Limb (tissue), 2 donors: ENCODE results near the gene UPF3A.
"Not testable (repeated sequence)": the region's sequence is repeated elsewhere in the genome, so short reads cannot be mapped to it uniquely, and the experiment has no call there.

Experiments used
- DNase-seq, 2 donors: peaks; one replicate each; pipeline ENCODE4 v3.0.0-alpha.2; 2016; ENCODE audit errors: extremely low spot score in 2 of 2

Gene UPF3A

GRCh38 chr13:114281351-114282040 is at the start of gene UPF3A:
Gene UPF3A (plus strand): TSS chr13:114281601. CDS start chr13:114281640, 39 bp downstream.
- DNase-seq = peak; percentile 87 to 97

- no peak for DNase-seq
These were observed 49.5 kb upstream of the UPF3A start for GRCh38 chr13:114231886-114232285.

GRCh38 chr13:114234266-114234644 is 47.1 kb upstream of the UPF3A start:
- DNase-seq = no peak

- DNase-seq = peak; percentile 88 to 95
These were observed 46.6 kb upstream of the UPF3A start, which contains the start of gene CDC16 for GRCh38 chr13:114234645-114235421. Gene CDC16 (plus strand): TSS chr13:114234897. CDS start chr13:114235085, 188 bp downstream.

- no peak for DNase-seq
These were observed 45.7 kb upstream of the UPF3A start for GRCh38 chr13:114235697-114236096.

- no peak for DNase-seq
These were observed 45.2 kb upstream of the UPF3A start for GRCh38 chr13:114236227-114236626.

DNA sequence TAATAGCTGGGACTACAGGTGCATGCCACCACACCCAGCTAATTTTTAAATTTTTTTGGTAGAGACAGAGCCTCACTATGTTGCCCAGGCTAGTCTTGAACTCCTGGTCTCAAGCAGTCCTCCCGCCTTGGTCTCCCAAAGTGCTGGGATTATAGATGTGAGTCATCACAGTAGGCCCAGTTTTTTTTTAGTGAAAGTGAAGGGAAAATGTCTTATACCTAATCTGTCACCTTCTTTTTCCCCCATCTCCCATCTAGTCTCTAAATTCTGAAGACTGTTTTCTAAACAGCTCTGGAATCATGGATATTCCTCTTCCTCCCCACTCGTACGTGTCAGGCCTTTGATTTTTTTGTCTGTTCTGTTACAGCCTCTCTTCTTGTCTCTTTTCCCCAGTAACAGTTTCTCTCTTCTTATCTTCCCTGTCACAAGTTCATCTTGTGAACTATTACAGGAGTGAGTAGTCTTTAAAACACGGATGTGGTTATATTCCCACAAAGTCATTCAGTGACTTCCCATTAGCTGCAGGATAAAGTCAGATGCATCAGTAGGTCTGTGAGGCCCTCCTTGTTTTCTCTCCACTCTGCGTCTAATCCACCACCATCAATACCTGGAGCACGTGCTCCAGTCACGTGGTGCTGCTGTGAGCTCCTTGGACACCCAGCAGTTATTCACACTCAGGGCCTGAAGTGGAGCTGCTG is 43.8 kb upstream of the UPF3A start:
- no peak for DNase-seq

DNA sequence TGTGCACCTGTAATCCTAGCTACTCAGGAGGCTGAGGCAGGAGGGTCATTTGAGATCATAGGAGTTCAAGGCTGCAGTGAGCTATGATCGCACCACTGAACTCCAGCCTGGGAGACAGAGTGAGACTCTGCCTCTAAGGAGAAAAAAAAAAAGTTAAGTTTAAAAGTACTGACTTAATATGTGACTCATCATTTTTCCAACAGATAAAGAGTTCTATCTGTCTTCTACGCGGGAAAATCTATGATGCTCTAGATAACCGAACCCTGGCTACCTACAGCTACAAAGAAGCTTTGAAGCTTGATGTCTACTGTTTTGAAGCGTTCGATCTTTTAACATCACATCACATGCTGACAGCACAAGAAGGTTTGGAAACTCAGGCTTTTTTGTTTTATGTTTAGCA is 39.5 kb upstream of the UPF3A start:
- DNase-seq = no peak

GRCh38 chr13:114243971-114244370 is 37.4 kb upstream of the UPF3A start:
- no peak for DNase-seq

DNA sequence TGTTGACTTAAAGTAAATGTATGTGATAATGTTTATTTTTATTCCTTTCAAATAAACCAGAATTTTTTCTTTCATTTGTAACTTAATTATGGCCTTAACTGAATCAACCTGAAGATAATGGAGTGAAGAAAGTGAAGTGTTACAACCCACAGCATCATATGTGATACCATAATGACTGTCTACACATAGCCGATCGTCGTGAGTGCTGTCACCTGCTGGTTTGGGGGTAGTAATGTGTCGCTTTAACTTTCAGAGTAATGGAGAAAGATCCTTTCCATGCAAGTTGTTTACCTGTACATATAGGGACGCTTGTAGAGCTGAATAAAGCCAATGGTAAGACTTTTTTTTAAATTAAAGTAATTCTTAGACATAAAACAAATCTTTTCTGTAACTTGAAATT is 36.8 kb upstream of the UPF3A start:
- no peak for DNase-seq

DNA sequence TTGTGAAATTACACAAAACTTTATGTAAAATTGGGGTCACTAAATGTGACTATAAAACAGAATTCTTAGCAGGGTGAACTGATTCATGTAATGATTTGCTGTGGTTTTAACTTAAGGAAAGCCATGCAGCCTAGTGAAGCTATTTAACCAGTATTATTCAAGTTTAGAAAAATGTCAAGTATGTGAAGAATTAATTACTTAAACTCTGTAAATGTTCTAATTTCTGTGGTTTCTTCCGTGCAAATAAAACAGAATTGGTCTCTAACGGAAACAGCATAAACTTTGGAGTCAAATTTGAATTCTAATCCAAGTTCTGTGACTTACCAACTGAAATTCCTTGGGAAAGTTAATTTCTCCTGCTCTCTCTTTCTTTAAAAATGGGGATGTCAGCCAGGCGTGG is 33.4 kb upstream of the UPF3A start:
- no peak for DNase-seq

DNA sequence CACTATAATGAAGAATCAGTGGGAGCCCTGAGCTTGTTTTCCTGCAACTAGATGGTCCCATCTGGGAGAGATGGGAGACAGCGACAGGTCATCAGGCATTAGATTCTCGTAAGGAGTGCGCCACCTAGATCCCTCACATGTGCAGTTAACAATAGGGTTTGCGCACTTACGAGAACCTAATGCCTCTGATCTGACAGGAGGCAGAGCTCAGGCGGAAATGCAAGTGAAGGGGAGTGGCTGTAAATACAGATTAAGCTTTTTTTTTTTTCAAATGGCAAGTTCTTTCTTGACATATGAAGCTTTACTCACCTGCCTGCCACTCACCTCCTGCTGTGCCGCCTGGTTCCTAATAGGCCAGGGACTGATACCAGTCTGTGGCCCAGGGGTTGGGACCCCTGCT is 32.3 kb upstream of the UPF3A start:
- no peak for DNase-seq

DNA sequence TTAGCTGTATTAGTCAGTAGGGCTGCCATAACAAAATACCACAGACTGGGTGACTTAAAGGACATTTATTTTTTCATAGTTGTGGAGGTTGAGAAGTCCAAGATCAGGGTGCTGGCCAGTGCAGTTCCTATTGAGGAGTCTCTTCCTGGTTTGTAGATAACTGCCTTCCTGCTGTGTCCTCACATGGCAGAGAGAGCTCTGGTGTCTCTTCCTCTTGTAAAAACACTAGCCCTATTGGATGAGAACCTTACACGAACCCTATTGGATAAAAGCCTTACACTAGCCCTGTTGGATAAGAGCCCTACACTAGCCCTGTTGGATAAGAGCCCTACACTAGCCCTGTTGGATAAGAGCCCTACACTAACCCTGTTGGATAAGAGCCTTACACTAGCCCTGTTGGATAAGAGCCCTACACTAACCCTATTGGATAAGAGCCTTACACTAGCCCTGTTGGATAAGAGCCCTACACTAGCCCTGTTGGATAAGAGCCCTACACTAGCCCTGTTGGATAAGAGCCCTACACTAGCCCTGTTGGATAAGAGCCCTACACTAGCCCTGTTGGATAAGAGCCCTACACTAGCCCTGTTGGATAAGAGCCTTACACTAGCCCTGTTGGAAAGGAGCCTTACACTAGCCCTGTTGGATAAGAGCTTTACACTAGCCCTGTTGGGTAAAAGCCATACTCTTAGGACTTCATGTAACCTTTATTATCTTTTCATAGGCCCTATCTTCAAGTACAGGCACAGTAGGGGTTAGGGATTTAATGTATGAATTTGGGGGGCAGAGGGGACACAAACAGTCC is 29.6 kb upstream of the UPF3A start:
- not testable (repeated sequence) for DNase-seq

DNA sequence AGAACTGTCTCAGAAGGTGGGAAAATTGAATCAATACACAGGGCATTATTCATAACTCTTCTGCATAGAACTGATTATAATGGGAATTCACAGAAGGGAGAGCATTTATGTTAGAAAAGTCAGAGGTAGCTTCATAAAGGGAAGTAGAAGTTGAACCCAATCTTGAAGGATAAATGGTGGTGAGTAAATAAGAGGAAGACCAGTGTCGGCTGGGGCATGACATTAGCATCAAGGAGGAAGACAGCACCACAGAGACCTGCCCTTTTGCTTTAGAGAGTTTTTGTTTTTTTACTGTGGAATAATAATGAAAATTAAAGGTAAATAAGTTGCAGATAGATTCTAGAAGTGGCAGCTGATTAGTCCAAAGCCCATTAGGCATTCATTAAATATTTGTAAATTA is 24.9 kb upstream of the UPF3A start:
- DNase-seq = no peak

DNA sequence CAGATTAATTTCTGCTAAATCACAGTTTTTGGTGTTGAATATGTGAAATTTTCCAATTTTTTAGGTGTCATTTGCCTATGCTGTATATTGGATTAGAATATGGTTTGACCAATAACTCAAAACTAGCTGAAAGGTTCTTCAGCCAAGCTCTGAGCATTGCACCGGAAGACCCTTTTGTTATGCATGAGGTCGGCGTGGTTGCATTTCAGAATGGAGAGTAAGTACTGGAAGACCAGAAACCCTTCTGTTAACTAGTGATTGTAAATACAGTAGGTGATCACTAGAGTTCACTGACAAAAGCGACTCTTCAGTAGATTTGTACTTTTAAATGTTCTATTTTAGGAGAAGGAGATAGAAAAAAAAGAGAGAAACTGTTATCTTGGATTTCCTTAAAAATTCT is 24.4 kb upstream of the UPF3A start:
- no peak for DNase-seq

DNA sequence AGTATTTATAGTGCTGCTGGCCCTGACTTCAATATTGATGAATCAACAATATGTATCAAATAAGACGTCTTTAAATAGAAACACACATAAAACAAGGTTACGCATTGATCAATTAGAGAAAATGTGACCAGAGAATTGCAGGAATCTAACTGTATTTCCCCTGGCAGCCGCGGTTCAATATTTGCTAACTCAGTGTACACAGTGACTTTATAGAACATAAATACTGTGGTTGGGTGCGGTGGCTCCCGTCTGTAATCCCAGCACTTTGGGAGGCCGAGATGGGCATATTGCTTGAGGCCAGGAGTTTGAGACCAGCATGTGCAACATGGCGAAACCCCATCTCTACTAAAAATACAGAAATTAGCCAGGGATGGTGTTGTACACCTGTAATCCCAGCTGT is 22.8 kb upstream of the UPF3A start:
- no peak for DNase-seq

- no peak for DNase-seq
These were observed 22.0 kb upstream of the UPF3A start for GRCh38 chr13:114259374-114259773.

- DNase-seq = no peak
These were observed 21.4 kb upstream of the UPF3A start for GRCh38 chr13:114259974-114260373.

DNA sequence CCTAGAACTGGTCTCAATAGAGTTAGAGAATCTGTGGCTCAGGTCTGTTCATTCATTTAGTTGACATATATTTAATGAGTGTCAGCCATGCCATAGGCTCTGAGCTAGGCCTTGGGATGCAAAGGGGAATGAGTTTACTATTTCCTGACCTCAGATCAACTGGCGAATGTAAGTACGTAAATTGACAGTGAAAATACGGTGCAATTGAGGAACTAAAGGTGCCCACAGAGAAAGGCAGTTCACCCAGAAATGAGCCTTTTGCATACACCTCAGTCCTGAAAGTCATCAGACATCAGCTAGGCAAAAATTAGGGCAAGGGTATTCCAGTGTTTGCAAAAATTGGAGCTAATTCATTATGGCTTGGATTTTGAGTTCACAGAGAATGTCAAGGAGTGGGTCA is 20.6 kb upstream of the UPF3A start:
- no peak for DNase-seq

DNA sequence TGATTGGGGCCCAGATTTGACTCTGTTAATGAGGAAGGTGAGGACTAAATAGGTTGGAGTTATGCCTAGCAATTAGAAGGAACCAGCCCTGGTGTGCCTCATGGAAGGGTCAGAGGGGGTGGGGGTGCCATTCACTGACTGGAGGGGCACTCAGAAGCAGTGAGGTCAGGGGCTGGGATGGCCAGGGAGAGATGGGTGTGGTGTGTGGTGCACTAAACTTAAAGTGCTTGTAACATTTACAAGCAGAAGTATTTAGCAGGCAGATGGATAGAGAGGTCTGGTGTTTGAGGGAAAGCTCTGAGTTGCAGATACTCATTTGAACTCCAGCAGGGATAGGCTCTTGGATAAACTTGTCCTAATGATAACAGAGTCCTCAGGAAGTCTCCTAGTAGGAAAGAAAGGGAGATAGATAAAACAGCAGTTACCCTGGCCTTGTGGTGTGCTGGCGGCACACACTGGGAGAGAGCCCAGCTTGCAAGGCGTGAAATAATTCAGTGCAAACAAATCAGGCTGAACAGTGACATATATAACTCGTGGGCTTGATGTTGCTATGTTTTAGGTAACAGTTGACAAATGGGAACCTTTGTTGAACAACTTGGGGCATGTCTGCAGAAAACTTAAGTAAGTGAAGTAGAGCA is 20.0 kb upstream of the UPF3A start:
- no peak for DNase-seq

GRCh38 chr13:114263578-114263977 is 17.8 kb upstream of the UPF3A start:
- no peak for DNase-seq
